Hepatic stellate cell (primary cell): ENCODE data around the gene AIFM2.

Experiments used
- DNase-seq: peaks from one replicate; pipeline ENCODE4 v3.0.0; 2011; ENCODE audit warnings: low spot score

Gene AIFM2

GRCh38 chr10:70146489-70147258 is 14.0 kb upstream of the AIFM2 start, which contains the start of gene TYSND1:
Gene TYSND1, minus strand, starts transcription at chr10:70146700. Its CDS starts 114 bp downstream, at chr10:70146586.
- DNase-seq = peak; percentile 99

GRCh38 chr10:70145666-70146488 is 13.3 kb upstream of the AIFM2 start:
- DNase-seq = peak; percentile 68

GRCh38 chr10:70145166-70145665 is 12.6 kb upstream of the AIFM2 start:
- no peak for DNase-seq

- no peak for DNase-seq
These were observed 11.9 kb upstream of the AIFM2 start for GRCh38 chr10:70144372-70145110.

- no peak for DNase-seq
These were observed 9.9 kb upstream of the AIFM2 start for GRCh38 chr10:70142555-70142954.

GRCh38 chr10:70140297-70140696 is 7.7 kb upstream of the AIFM2 start:
- DNase-seq = no peak

- DNase-seq = no peak
These were observed 7.3 kb upstream of the AIFM2 start for GRCh38 chr10:70139997-70140250.

GRCh38 chr10:70139151-70139996 is 6.7 kb upstream of the AIFM2 start:
- DNase-seq = no peak

- no peak for DNase-seq
These were observed 5.6 kb upstream of the AIFM2 start for GRCh38 chr10:70137927-70138883.

- DNase-seq = no peak
These were observed 4.5 kb upstream of the AIFM2 start for GRCh38 chr10:70137135-70137534.

- DNase-seq = no peak
These were observed 3.1 kb upstream of the AIFM2 start for GRCh38 chr10:70135684-70136083.

GRCh38 chr10:70135046-70135445 is 2.4 kb upstream of the AIFM2 start:
- no peak for DNase-seq

- DNase-seq = no peak
These were observed 1.1 kb downstream of the AIFM2 start for GRCh38 chr10:70131560-70131937.

- peak; percentile 40 for DNase-seq
These were observed 1.6 kb downstream of the AIFM2 start for GRCh38 chr10:70130878-70131559.

- no peak for DNase-seq
These were observed 5.8 kb downstream of the AIFM2 start for GRCh38 chr10:70126700-70127395.

- DNase-seq = no peak
These were observed 6.6 kb downstream of the AIFM2 start for GRCh38 chr10:70125918-70126552.

GRCh38 chr10:70124918-70125317 is 7.7 kb downstream of the AIFM2 start:
- no peak for DNase-seq

- no peak for DNase-seq
These were observed 8.2 kb downstream of the AIFM2 start for GRCh38 chr10:70124415-70124814.

- no peak for DNase-seq
These were observed 8.8 kb downstream of the AIFM2 start for GRCh38 chr10:70123817-70124216.
